ENCODE results near the gene LPAR5. TPM values are rescaled to one million over a fixed set of nuclear protein-coding genes. Genes with fewer than 3 reads are reported as not detected.

The LPAR5 gene
- total RNA-seq, 1 experiment from 2014 or later = 2.5 TPM

GRCh38 chr12:6662602-6662905 is 26.8 kb upstream of the LPAR5 start:
- no peaks in the 10 kb centered on the region for H3K27me3 Mint-ChIP-seq (ENCODE audit: unreplicated experiment)
- TF ChIP-seq, protein P1, sequence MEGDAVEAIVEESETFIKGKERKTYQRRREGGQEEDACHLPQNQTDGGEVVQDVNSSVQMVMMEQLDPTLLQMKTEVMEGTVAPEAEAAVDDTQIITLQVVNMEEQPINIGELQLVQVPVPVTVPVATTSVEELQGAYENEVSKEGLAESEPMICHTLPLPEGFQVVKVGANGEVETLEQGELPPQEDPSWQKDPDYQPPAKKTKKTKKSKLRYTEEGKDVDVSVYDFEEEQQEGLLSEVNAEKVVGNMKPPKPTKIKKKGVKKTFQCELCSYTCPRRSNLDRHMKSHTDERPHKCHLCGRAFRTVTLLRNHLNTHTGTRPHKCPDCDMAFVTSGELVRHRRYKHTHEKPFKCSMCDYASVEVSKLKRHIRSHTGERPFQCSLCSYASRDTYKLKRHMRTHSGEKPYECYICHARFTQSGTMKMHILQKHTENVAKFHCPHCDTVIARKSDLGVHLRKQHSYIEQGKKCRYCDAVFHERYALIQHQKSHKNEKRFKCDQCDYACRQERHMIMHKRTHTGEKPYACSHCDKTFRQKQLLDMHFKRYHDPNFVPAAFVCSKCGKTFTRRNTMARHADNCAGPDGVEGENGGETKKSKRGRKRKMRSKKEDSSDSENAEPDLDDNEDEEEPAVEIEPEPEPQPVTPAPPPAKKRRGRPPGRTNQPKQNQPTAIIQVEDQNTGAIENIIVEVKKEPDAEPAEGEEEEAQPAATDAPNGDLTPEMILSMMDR (IDR thresholded peaks at IDR 0.05; ENCODE audit: unreplicated experiment) = no peak
- H3K36me3 Mint-ChIP-seq (ENCODE audit: insufficient read depth, unreplicated experiment) = peaks cover 28% of the 10 kb centered on the region
- no peak for DNase-seq
- CTCF ChIA-PET = no interaction called here
- H3K4me3 Mint-ChIP-seq (ENCODE audit: low read depth, unreplicated experiment) = peak overlapping the region; percentile 86
- no peaks in the 10 kb centered on the region for H3K9me3 Mint-ChIP-seq (ENCODE audit: low read depth, unreplicated experiment)
- peaks cover 10% of the 10 kb centered on the region for H3K4me1 Mint-ChIP-seq (ENCODE audit: low read depth, unreplicated experiment)
- BruUV-seq (replicated peaks) = TSS peak; percentile 59
- H3K27ac Mint-ChIP-seq (ENCODE audit: unreplicated experiment) = peak overlapping the region; percentile 92
- intact Hi-C loops (cut with micrococcal nuclease; ENCODE audit: unreplicated experiment) = loop anchor here (5.0 kb wide), 1 partner anchor 60 kb away; the partner anchor contains the start of gene COPS7A

- DNase-seq = no peak
- no peaks in the 10 kb centered on the region for H3K27me3 Mint-ChIP-seq (ENCODE audit: unreplicated experiment)
- CTCF ChIA-PET = no interaction called here
- no TSS peak for BruUV-seq (replicated peaks)
- H3K9me3 Mint-ChIP-seq (ENCODE audit: low read depth, unreplicated experiment) = no peaks in the 10 kb centered on the region
- H3K36me3 Mint-ChIP-seq (ENCODE audit: insufficient read depth, unreplicated experiment) = peaks cover 28% of the 10 kb centered on the region
- H3K4me3 Mint-ChIP-seq (ENCODE audit: low read depth, unreplicated experiment) = no peak overlapping the region
- no peaks in the 10 kb centered on the region for H3K4me1 Mint-ChIP-seq (ENCODE audit: low read depth, unreplicated experiment)
- no peak overlapping the region for H3K27ac Mint-ChIP-seq (ENCODE audit: unreplicated experiment)
- TF ChIP-seq, protein P1 (IDR thresholded peaks at IDR 0.05; ENCODE audit: unreplicated experiment) = no peak
- intact Hi-C loops (cut with micrococcal nuclease; ENCODE audit: unreplicated experiment) = no loop called here
Measured at GRCh38 chr12:6653987-6654386, 18.2 kb upstream of the LPAR5 start.

- CTCF ChIA-PET = no interaction called here
- H3K4me1 Mint-ChIP-seq (ENCODE audit: low read depth, unreplicated experiment) = no peaks in the 10 kb centered on the region
- no peaks in the 10 kb centered on the region for H3K9me3 Mint-ChIP-seq (ENCODE audit: low read depth, unreplicated experiment)
- no TSS peak for BruUV-seq (replicated peaks)
- H3K27ac Mint-ChIP-seq (ENCODE audit: unreplicated experiment) = no peak overlapping the region
- no peak overlapping the region for H3K4me3 Mint-ChIP-seq (ENCODE audit: low read depth, unreplicated experiment)
- intact Hi-C loops (cut with micrococcal nuclease; ENCODE audit: unreplicated experiment) = no loop called here
- peaks cover 24% of the 10 kb centered on the region for H3K36me3 Mint-ChIP-seq (ENCODE audit: insufficient read depth, unreplicated experiment)
- no peaks in the 10 kb centered on the region for H3K27me3 Mint-ChIP-seq (ENCODE audit: unreplicated experiment)
- no peak for DNase-seq
- TF ChIP-seq, protein P1 (IDR thresholded peaks at IDR 0.05; ENCODE audit: unreplicated experiment) = no peak
Measured at GRCh38 chr12:6653342-6653741, 17.6 kb upstream of the LPAR5 start.

GRCh38 chr12:6652391-6652790 is 16.6 kb upstream of the LPAR5 start:
- no peaks in the 10 kb centered on the region for H3K4me1 Mint-ChIP-seq (ENCODE audit: low read depth, unreplicated experiment)
- CTCF ChIA-PET = no interaction called here
- intact Hi-C loops (cut with micrococcal nuclease; ENCODE audit: unreplicated experiment) = no loop called here
- H3K4me3 Mint-ChIP-seq (ENCODE audit: low read depth, unreplicated experiment) = no peak overlapping the region
- no peaks in the 10 kb centered on the region for H3K27me3 Mint-ChIP-seq (ENCODE audit: unreplicated experiment)
- no peaks in the 10 kb centered on the region for H3K9me3 Mint-ChIP-seq (ENCODE audit: low read depth, unreplicated experiment)
- TF ChIP-seq, protein P1 (IDR thresholded peaks at IDR 0.05; ENCODE audit: unreplicated experiment) = no peak
- no peak overlapping the region for H3K27ac Mint-ChIP-seq (ENCODE audit: unreplicated experiment)
- peaks cover 32% of the 10 kb centered on the region for H3K36me3 Mint-ChIP-seq (ENCODE audit: insufficient read depth, unreplicated experiment)
- DNase-seq = no peak
- BruUV-seq (replicated peaks) = no TSS peak

- CTCF ChIA-PET = no interaction called here
- Mint-ChIP-seq H3K27me3 (ENCODE audit: unreplicated experiment) (no peaks in the 10 kb centered on the region), H3K4me3 (ENCODE audit: low read depth, unreplicated experiment) (no peak overlapping the region), H3K9me3 (ENCODE audit: low read depth, unreplicated experiment) (no peaks in the 10 kb centered on the region), H3K36me3 (ENCODE audit: insufficient read depth, unreplicated experiment) (peaks cover 41% of the 10 kb centered on the region), H3K4me1 (ENCODE audit: low read depth, unreplicated experiment) (no peaks in the 10 kb centered on the region), H3K27ac (ENCODE audit: unreplicated experiment) (no peak overlapping the region)
- TF ChIP-seq, protein P1 (IDR thresholded peaks at IDR 0.05; ENCODE audit: unreplicated experiment) = no peak
- intact Hi-C loops (cut with micrococcal nuclease; ENCODE audit: unreplicated experiment) = no loop called here
- no TSS peak for BruUV-seq (replicated peaks)
- DNase-seq = no peak
Measured at GRCh38 chr12:6650832-6651231, 15.1 kb upstream of the LPAR5 start.
